Stimulated activated CD8-positive, alpha-beta memory T cell treated with anti-CD3 and anti-CD28 coated beads, Interleukin-4, amount 100 ng/mL, for 1 hour (primary cell): Measurements from ENCODE around the gene NRIP1.

ENCODE experiments used
- DNase-seq, 2 donors: peaks; one replicate each; pipeline ENCODE4 v3.0.0-alpha.2; 2020; ENCODE audit warnings: low read depth in 2 of 2, low spot score in 1 of 2

The NRIP1 gene

GRCh38 chr21:15009837-15010363, 54.9 kb downstream of the NRIP1 start:
- DNase-seq, result no peak

GRCh38 chr21:15007716-15008296, 57.0 kb downstream of the NRIP1 start:
- no peak for DNase-seq

GRCh38 chr21:15006594-15007230, 58.1 kb downstream of the NRIP1 start:
- no peak for DNase-seq

DNA sequence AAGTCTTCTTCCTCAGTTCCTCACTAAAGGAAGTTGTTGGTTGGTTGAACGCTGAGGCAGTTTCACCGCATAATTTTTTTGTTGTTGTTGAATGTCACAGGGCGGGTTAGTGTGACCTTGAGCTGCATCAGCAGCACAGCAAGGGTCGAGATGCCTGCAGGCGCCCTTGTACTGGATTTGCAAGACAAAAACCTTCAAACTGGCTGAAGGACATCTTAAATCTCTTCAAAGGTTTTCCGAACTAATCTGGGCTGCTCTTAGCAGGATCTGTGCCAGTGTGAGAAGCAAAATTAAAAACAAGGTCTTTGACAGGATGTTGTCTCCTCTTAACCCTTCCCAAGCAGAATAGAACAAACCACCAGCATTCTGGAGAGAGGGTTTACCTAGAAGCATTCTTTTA, 59.4 kb downstream of the NRIP1 start:
- DNase-seq, result no peak

DNA sequence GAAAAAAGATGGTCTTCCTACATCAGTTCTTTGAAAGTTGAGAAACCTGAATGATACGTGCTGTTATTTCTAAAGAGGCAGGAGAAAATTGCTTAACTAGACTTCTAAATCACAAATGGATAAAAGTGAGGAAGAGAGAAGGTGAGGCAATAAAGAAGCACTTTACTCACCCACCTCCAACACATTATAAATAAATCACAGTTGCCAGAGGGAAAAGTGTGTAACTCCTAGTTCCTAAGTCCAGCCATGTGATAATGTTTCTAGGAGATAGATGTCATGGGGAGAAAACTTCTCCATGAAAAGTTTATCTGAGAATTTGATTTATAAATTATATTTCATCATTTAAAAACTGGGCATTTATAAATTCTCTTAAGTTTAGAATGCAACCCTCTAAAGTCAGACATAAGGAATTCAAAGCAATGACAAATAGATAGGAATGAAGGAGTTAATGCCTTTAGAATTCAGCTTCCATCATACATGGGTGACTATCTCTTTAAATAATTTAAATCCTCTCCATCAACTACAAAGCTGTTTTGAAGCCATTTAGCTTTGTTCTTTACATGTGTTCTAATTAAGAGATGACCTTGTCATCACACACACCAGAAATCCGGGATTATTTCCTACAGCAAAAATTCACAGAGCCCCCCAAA, 60.0 kb downstream of the NRIP1 start:
- no peak for DNase-seq

DNA sequence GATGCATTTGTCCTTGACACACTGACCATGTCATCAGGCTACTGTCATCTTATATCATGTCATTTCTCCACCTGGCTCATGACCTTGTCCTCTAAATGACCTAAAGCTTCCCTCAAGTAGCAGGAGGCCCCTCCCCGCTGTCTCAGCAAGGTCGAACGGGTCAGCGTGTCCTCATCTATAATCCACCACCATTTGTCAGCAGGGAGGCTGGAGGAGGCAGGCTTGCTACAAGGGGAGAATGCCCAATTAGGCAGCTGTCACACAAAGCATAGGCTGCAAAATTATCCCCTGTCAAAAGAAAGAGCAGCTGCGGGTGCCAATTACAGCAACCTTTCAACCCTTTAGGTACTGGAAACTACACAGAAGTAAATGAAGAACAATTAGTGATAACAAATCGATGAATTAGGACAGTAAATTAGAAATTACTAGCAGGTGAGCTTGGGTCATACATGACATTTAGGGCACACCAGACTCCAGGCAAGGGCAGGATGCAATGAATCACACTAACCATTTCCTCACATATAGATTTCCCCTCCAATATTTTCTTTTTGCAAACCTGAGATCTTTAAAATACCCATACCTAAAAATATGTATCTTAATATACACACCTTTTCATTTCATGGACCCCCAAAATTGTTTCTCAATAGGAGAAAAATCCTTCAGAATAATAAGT, 61.2 kb downstream of the NRIP1 start:
- DNase-seq, result no peak

- no peak for DNase-seq
Measured at GRCh38 chr21:15001857-15002606, 62.8 kb downstream of the NRIP1 start.

DNA sequence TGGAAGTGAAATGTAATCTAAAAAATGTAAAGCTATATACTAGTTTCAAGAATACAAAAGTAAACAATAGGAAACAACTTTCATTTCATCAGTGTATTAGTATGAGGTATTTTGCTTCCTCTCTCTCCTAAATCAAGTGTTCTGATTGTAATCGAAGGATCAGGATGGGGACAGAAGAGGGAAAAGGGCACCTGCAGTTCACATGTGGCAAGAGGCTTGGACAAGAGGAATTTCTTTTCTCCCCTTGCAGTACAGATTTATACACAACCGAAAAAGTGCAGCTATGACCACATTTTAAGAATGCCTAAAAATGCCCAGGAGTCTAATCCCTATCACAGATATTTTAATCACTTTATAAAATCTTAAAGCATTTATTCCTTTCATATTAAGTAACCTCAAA, 63.7 kb downstream of the NRIP1 start:
- no peak for DNase-seq

- DNase-seq, result no peak
Measured at GRCh38 chr21:15000081-15000480, 64.7 kb downstream of the NRIP1 start.

DNA sequence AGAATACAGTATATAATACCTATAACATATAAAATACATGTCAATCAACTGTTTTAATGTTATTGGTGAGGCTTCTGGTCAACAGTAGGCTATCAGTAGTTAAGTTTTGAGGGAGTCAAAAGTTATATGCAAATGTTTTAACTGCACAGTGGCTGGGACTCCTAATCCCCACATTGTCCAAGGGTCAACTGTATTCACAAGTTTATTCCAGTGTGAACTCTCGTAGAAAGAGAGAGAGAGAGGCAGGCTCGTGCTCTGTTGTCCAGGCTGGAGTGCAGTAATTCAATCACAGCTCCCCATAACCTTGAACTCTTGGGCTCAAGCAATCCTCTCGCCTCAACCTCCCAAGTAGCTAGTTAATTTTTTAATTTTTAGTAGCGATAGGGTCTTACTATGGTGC, 66.0 kb downstream of the NRIP1 start:
- DNase-seq, result no peak

DNA sequence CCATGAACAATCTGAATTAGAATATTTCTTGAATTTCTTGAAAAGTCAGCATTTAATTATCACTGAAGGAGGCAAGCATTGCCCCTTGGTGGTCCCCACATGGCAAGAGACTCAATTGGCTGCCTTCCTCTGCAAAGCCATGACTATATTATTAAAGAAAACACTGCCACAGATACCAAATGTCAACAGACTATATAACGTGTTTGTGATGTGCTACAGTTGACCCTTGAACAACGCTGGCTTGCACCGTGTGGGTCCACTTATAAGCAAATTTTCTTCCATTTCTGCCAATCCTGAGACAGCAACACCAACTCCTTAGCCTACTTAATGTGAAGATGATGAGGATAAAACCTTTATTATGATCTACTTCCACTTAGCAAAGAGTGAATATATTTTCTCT, 66.5 kb downstream of the NRIP1 start:
- no peak for DNase-seq

GRCh38 chr21:14995695-14996490, 68.9 kb downstream of the NRIP1 start:
- no peak for DNase-seq

DNA sequence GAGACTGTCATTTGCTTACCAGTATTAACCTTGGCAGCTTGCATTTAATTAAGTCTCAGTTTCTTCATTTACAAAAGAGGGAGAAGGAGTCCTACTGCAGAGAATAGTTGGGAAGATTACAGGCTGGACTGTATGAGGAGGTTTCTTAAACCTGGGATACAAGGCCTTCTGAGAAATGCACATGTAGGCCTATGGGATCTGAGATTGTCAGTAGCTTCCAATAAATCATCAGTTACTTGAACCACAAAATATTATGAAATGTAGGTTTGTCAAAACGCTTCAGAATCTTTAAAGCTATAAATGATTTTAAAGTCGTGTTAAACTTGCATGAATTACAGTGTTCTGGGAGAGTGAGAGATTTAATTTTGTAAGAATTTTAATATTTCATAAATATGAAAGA, 69.6 kb downstream of the NRIP1 start:
- DNase-seq, result no peak

DNA sequence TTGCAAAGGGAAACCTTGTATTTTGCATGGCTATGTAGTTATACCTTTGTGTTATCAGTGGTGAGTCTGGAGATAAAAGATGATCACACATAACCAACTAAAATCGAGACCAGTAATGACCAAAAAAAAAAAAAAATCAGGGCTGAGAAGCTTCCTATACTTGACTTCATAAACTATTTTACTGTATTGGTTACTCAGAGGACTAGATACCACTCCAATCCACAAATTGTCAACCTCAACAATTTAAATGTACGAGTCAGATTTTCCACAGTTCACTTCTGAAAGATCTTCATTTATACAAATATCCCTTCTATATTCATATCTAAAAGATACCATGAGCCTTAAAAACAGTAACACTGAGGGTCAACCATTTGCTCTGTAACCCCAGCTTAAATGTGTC, 71.7 kb downstream of the NRIP1 start:
- no peak for DNase-seq

GRCh38 chr21:14991957-14992356, 72.8 kb downstream of the NRIP1 start:
- no peak for DNase-seq

GRCh38 chr21:14989359-14989758, 75.4 kb downstream of the NRIP1 start:
- DNase-seq, result no peak

DNA sequence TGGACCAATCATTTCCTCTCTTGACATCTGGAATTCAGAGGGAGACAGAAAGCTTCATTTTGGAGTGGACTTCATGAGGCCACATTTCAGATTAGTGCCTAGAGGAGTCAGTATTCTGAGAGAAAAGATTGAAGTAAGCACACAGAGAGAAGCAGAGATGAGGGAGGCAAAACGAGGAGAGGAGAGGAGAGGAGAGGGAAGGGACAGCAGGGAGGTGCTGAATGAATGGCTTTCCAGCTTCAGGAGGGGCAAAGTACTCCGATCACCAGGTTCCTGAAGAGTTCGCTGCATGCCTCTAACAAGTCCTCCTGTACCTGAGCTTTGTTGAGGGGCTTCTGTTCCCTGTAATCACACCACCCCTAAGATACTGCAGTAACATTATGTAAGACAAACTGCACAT, 76.0 kb downstream of the NRIP1 start:
- no peak for DNase-seq

GRCh38 chr21:14987370-14988170, 77.2 kb downstream of the NRIP1 start:
- no peak for DNase-seq

DNA sequence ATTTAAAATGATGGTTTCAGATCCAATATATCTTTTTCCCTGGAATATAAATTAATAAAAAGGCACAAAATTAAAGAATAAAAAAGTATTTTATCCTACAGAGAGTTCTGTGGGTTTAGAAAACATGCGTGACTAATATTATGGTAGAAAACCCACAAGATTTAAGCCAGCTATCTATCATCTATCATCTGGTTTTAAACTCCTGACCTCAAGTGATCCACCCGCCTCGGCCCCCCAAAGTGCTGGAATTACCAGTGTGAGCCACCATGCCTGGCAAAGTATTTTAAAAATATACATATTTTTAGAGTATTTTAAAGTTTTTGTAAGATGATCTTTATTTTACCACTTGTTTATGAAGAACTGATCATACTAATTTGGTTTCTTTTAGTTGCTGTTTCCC, 79.5 kb downstream of the NRIP1 start:
- DNase-seq, result no peak

DNA sequence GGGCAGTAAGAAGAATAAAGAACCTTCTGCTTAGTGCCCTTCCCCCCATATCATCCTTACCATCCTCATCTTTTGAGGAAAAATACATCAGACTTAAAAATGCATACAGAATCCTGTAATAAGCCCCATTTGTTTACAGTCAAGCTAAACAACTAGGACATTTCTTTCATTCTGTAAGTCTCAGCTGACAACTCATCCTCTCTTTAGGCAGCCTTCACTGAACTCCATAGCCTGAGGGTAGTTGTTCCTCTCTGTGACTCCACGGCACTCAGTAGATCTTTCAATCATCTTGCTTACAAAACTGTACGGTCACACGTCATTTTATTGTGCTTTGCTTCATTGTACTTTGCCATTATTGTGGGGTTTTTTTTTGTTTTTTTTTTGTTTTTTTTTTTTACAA, 82.5 kb downstream of the NRIP1 start:
- DNase-seq, result no peak
